GM19240 (cell line): ENCODE data around the gene TSPAN9.

Source experiments
- DNase-seq: peaks from one replicate; pipeline ENCODE4 v3.0.0; 2011; ENCODE audit warnings: low spot score; ENCODE audit not compliant: insufficient read length

TSPAN9 gene

GRCh38 chr12:3077572-3078081 is 448 bp downstream of the TSPAN9 start:
- no peak for DNase-seq

- no peak for DNase-seq
Observed at GRCh38 chr12:3078086-3078820, 1.1 kb downstream of the TSPAN9 start.

GRCh38 chr12:3081091-3081490 is 3.9 kb downstream of the TSPAN9 start:
- no peak for DNase-seq

- no peak for DNase-seq
Observed at GRCh38 chr12:3081886-3082285, 4.7 kb downstream of the TSPAN9 start.

GRCh38 chr12:3083241-3083920 is 6.2 kb downstream of the TSPAN9 start:
- DNase-seq: no peak

- DNase-seq: no peak
Observed at GRCh38 chr12:3083921-3084347, 6.8 kb downstream of the TSPAN9 start.

- no peak for DNase-seq
Observed at GRCh38 chr12:3084742-3085141, 7.6 kb downstream of the TSPAN9 start.

GRCh38 chr12:3085341-3086139 is 8.4 kb downstream of the TSPAN9 start:
- no peak for DNase-seq

- no peak for DNase-seq
Observed at GRCh38 chr12:3086211-3086610, 9.0 kb downstream of the TSPAN9 start.

GRCh38 chr12:3086729-3087323 is 9.6 kb downstream of the TSPAN9 start:
- DNase-seq: no peak

GRCh38 chr12:3087758-3088650 is 10.8 kb downstream of the TSPAN9 start:
- DNase-seq: no peak

GRCh38 chr12:3089588-3089987 is 12.4 kb downstream of the TSPAN9 start:
- no peak for DNase-seq

GRCh38 chr12:3090240-3091037 is 13.3 kb downstream of the TSPAN9 start:
- no peak for DNase-seq

- DNase-seq: no peak
Observed at GRCh38 chr12:3091038-3091319, 13.8 kb downstream of the TSPAN9 start.

GRCh38 chr12:3091382-3092241 is 14.4 kb downstream of the TSPAN9 start:
- no peak for DNase-seq

- DNase-seq: no peak
Observed at GRCh38 chr12:3092764-3093163, 15.6 kb downstream of the TSPAN9 start.

- no peak for DNase-seq
Observed at GRCh38 chr12:3097186-3097804, 20.1 kb downstream of the TSPAN9 start.

- no peak for DNase-seq
Observed at GRCh38 chr12:3097836-3098235, 20.7 kb downstream of the TSPAN9 start.

- DNase-seq: no peak
Observed at GRCh38 chr12:3098436-3098835, 21.3 kb downstream of the TSPAN9 start.
